Choroid plexus epithelial cell (primary cell): Measurements from ENCODE around the gene MISP3.

Experiments
- DNase-seq: peaks from one replicate; pipeline ENCODE4 v3.0.0-alpha.2; 2010; ENCODE audit warnings: low read depth
- H3K4me3 ChIP-seq: 2 replicates; pipeline ENCODE4 v1.5.1; 2011; ENCODE audit warnings: low read depth, mild to moderate bottlenecking, control low read depth, low read length, moderate library complexity
- TF ChIP-seq, protein P1 (sequence below): conservative IDR thresholded peaks from 2 replicates; pipeline ENCODE4 v1.5.1; 2011; ENCODE audit warnings: low read depth, mild to moderate bottlenecking, control low read depth, inconsistent platforms, low read length, moderate library complexity

The MISP3 gene

DNA sequence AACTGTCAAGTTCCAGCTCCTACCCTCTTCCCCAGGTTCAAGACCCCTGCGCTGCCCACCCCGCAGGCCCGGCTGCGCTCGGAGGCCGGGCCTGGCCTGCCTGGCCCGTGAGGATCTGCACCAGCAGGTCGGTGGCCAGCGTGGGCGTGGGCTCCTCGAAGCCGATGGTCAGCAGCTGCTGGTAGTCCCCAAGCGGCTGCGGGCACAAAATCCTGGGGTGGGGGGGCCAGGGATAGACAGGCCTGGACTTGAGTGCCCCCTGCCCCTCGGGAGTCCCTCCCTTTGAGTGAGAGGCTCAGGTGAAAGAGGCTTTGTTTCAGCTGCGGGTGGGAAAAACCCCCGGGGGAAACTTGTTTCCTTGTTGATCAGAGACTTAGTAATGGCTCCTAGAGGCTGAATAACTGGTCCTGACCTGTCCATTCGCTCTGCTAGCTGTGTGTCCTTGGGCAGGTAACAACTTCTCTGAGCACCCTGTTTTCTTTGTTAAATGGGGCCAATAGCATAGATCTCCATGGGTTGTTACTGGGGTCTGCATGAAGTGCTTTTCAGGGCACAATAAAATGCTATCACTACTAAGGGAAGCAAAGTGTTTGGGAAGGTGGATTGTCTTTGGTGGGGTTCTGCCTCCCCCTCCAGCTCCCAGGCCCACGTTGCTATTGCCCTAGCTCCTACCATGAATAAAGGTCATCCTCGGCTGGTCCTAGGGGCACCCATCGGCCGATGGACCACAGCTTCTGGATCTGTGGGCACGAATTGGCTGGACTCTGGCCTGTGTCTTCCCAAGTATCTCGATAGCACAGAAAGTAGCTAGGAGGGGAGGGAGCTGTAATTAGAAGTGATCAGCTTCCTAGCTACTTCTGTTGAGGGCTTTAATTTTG, 9.4 kb downstream of the MISP3 start:
- peak; percentile 28 for DNase-seq
- TF ChIP-seq, protein P1, sequence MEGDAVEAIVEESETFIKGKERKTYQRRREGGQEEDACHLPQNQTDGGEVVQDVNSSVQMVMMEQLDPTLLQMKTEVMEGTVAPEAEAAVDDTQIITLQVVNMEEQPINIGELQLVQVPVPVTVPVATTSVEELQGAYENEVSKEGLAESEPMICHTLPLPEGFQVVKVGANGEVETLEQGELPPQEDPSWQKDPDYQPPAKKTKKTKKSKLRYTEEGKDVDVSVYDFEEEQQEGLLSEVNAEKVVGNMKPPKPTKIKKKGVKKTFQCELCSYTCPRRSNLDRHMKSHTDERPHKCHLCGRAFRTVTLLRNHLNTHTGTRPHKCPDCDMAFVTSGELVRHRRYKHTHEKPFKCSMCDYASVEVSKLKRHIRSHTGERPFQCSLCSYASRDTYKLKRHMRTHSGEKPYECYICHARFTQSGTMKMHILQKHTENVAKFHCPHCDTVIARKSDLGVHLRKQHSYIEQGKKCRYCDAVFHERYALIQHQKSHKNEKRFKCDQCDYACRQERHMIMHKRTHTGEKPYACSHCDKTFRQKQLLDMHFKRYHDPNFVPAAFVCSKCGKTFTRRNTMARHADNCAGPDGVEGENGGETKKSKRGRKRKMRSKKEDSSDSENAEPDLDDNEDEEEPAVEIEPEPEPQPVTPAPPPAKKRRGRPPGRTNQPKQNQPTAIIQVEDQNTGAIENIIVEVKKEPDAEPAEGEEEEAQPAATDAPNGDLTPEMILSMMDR = no peak
- peak overlapping the region; percentile 73 for H3K4me3 ChIP-seq

- no peak overlapping the region for H3K4me3 ChIP-seq
- no peak for DNase-seq
- TF ChIP-seq, protein P1 = no peak
Observed at GRCh38 chr19:14082675-14082960, 10.0 kb downstream of the MISP3 start.

DNA sequence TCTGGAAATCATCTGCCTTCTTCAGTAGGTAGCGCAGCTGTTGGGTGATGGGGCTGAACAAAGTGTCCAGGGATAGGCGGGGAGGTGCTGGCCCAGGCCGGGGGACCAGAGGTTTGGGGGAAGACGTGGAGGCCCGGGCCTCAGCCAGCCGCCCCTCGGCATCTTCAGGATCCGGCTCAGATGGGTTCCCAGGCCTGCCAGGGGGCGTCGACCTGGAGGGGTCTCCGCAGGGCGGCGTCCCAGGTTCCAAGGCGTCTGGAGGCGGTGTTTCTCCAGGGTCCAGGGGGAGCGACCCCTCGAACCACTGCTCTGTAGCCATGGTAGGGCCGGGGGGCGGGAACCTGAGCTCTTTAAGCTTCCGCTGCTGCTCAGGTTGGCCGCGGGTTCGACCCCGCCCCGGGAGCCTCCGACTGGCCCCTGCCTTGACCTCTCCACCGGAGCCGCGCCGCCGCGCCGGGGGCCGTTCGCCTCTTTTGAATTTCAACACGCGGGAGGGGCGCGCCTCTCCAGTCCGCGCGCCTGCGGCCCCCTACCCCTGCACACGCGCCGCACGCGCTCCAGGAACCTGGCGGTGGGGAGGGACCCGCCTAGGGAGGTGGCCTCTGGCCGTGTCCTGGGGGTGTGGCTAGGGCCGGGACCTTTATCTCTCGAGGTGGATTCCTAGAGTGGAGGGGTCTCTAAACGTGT, 12.9 kb downstream of the MISP3 start, which contains the start of gene C19orf67:
Gene C19orf67 (minus strand): TSS at position 475 of the 687 bp plus-strand sequence. CDS start 156 bp downstream, at position 319.
- H3K4me3 ChIP-seq = no peak within 1 kb of the TSS
- TF ChIP-seq, protein P1 = no peak

DNA sequence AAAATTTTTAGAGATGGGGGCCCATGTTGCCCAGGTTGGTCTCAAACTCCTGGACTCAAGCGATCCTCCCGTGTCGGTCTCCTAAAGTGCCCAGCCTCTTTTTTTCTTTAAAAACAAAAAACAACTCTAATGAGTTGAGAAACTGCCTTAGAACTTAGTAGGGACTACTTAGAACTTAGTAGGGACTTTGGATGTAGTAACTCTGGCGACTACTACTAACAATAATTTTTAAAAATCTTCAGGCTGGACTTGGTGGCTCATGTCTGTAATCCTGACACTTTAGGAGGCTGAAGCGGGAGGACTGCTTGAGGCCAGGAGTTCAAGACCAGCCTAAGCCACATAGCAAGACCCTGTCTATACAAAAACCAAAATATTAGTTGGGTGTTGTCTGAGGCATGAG, 13.5 kb downstream of the MISP3 start:
- no peak for DNase-seq
- no peak overlapping the region for H3K4me3 ChIP-seq
- TF ChIP-seq, protein P1 = no peak

More for the DNA sequence above, 12.9 kb downstream of the MISP3 start, which contains the start of gene C19orf67:
- DNase-seq = no peak

- TF ChIP-seq, protein P1 = no peak
- no peak for DNase-seq
- peak overlapping the region; percentile 59 for H3K4me3 ChIP-seq
Observed at GRCh38 chr19:14088634-14089411, 16.2 kb downstream of the MISP3 start.

- peak; percentile 46 for DNase-seq
- TF ChIP-seq, protein P1 = peak; percentile 38
- peak overlapping the region; percentile 59 for H3K4me3 ChIP-seq
Observed at GRCh38 chr19:14089412-14089661, 16.8 kb downstream of the MISP3 start.
